ENCODE data around the gene PSMB7.

The PSMB7 gene

DNA sequence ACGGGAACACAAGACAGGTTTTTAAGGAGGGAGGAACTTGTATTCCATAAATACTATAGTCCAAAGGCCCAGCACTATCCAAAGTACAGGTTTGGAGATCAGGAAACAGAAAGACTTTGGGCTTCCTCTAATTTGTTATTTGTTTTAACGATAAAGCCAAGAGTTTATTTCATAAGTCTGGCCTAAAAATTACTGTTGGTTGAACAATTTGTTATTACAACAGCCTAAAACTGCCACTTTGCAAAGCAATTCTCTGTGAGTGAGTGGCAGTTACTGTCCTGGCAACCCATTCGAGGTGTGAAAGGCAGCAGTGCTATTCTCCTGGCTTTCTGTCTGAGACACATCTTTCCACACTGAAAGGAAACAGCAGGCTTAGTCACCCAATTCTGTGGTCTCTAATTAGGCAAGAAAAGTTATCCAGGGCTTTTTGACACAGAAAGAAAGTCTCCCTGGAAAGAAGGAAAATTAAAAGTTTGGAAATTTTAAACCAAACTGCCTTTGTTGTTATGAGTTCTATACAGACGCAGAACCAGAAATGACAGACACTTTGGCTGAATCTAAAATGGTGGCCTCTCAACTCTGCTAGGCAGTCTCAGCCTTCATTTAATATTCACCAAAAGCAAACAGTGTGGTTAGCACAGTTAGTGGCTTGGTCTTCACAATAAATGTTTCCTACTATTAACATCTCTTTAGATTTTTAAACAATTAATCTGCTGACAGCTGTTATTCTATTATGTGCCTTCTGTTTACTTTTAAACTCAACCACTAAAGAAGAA lies 33.9 kb downstream of the PSMB7 start:
- no peak for DNase-seq (ENCODE audit: low spot score)

DNA sequence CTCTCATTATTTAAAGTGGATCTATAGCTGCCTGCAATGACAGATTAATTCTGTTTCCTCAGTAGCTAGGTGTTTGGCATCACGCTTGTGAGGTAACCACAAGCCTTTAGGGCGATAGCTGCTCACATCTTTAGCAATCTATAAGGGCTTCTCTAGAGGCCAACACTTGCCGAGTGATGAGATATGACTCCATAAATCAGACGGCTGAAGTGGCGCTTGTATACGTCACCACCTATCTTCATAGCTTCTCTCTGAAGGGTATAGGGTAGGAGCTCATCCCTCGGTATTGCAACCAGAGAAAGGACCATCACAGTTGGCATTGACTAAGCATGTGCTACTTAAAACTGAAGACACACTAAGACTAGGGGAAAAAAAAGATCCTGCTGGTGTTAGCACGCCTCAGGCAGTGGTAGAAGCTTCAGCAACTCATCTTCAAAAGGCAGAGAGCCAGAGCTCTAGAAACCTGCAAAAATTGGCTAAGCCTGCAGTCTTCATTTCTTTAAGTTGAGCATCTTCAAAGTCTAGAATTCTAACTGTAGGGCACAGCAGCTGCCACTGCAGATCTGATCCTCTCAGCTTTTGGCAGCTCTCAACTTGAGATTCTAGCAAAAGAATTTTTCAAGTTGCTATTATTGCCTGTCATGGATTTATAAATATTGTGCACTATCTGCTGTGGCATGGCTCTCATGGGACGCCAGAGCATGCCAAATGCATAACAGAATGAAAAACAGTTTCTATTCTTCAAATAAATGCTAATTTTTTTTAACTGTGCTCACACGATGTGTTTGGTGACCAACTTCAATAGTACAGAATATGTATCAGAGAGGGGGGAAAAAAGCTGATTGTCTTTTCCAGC lies 37.5 kb downstream of the PSMB7 start:
- no peak for DNase-seq (ENCODE audit: low spot score)

DNA sequence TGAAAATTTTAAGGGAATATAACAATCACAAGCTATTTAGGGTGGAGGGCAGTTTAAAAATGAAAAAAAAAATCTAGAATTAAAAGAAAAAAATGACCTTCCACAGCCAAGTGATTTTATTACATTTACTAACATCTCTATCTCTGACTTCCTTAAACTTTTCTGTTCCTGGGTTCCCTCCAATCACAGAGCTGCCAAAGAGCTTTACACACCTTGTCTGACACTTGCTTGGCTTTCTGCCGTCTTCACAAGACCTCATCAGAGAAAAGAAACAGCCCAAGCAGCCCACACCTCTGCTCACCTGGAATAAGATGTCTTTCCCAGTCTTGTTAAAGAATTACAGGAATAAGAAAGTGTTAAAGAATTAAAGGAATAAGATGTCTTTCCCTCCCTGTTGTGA lies 38.9 kb downstream of the PSMB7 start:
- DNase-seq (ENCODE audit: low spot score): no peak

DNA sequence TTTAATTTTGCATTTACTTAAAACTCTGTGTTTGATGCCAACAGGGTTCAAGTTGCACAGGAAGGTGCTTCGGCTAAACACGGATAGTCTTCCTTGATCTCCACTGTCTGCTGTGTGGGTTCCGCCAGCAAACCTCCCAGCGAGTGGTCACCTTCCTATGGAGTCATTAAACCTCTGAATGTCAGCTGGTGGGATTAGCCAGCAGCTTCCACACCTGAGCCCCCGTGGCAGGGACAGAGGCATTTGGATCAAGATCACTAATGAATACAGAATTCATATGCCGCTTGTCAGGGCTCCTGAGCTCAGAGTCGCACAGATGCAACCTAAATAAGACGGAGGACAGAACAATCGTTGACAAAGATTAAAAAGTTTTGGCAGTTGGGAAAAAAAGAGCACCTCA lies 39.5 kb downstream of the PSMB7 start:
- DNase-seq (ENCODE audit: low spot score): no peak

DNA sequence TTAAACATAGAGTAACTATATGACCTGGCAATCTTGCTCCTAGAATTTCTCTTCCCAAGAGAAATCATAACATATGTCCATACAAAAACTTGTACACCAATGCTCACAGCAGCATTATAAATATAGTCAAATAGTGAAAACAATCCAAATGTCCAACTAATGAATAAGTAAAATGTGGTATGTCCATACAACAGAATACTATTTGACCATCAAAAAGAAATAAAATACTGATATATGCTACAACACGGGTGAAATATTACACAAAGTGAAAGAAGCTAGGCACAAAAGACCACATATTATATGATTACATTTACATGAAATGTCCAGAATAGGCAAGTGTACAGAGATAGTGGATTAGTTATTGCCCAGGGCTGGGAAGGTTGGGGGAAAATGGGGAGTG lies 41.4 kb downstream of the PSMB7 start:
- no peak for DNase-seq (ENCODE audit: low spot score)

DNA sequence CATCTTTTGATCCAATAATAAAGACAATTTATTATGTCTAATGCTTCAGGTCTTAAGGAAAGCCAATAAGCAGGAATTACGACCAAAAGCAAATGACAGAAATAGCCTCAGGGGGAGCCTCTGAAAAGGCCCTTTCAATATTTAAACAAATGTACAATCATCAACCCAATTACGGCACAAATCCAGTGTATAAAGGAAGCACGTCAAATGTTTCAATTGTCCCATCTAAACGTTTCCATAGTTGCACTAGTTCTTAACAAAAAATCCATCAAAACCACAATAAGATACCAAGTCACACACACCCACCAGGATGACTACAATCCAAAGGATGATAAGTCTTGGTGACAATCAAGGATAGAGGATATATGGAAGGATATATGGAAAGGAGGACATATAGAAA lies 41.9 kb downstream of the PSMB7 start:
- no peak for DNase-seq (ENCODE audit: low spot score)

DNA sequence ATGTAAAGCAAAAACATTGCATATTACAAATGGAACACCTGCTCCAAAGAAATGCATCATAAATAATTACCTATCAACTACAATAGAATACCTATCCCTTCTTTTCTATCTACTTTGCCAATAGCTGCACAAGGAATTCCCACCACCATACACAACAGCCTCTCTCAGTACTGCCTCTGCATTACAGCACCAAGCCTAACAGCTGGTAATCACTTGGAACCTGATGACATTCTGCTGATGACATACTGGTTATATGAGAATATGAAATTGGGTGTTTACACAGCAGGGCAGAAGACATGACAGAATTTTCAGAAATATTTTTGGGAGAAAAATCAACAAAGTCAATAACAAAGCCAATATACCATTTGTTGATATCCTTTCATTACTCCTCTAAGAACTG lies 43.2 kb downstream of the PSMB7 start:
- no peak for DNase-seq (ENCODE audit: low spot score)

DNA sequence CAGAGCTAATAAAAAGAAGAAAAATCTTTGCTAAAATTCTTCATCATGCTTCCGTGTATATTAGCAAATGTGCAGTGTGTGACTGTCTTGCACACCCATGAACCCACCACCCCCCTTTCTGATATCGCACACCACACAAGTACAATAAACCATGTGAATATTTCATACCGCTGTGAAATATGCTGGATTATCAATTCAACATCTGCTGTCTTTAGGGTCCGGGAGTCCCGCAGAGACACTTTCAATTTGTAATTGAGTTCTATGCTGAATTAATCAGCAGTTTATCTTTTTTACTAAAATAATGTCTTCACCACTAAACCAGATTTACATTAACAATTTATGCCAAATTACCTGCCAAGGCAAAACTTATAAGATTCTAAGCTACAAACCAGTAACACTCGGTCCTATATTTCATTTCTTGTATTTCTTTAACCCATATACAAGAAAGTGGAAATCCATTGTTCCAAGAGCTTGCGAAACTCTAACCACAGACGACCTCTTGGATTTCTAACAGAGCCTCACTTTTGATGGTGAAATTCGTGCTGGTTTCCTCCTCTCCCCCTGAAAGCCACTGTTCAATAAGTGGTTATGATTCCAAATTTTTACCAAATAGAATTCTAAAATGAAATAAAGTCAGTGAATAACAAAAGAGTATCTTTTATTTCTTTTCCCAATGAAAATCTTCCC lies 44.2 kb downstream of the PSMB7 start:
- no peak for DNase-seq (ENCODE audit: low spot score)

DNA sequence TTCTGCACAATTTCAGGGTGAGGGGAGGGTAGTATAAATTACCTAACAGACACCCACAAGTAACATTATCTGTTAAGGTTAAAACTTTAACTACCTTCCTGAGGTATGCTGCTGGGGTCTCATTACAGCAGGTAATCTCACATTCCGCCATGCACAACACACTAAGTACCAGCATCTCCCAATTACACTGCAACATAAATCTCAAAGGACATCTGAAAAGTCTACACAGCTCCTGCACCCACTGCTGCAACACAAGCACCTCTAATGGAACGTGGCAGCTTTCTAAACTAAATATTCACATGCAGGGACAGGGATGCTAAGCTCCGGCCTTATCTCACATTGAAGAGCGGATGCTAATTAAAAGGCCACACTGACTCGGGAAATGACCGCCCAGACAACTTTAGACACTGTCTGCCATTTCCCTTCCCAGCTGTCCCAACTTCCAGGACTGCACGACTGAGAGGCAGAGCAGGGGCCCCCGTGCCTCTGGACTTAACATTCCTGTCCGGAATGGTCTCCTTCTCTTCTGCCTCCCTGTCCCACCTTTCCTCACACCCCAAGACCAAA lies 45.9 kb downstream of the PSMB7 start:
- DNase-seq (ENCODE audit: low spot score): no peak

DNA sequence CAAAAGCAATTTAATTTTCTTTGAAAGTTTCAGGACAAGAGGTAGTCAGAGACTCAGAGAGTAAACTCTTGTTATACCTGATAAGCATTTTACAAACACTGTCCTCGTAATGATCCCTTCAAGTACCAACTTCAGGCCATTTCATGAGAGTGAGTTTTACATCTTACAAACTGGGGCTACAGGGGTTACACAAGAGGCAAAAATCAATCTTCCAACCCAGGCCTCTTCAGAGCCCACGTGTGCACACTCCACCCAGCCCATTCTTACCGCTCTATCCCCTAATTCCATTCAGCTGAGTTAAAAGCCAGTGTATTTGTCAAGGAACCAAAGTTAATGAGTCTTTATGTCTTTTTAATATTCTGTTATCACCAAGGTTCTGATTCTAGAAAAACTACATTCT lies 46.5 kb downstream of the PSMB7 start:
- no peak for DNase-seq (ENCODE audit: low spot score)

DNA sequence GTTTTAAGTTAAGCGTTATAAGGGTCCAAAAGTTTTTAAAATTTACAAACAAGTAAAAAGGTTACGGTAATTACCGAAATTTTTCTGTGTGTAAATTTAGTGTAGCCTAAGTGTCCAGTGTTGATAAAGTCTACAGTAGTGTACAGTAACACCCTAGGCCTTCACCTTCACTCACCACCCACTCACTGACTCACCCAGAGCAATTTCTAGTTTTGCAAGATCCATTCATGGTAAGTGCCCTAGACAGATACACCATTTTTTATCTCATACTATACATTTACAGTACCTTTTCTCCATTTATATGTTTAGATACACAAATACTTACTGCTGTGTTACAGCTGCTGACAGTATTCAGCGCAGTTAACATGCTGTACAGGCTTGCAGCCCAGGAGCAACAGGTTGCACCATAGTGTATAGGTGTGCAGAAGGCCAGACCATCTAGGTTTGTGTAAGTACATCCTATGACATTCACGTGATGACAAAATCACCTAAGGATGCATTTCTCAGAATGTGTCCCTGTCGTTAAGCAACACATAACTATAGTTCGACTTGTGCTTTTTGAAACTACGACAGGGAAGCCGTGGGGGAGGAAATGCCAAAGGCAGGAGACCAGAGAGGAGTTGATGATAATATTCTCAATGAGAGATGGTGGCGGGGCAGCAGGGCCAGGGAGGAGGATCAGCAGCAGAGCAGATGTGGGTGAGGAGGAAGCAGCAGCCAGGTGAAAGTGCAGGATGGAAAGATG lies 48.6 kb downstream of the PSMB7 start:
- no peak for DNase-seq (ENCODE audit: low spot score)

DNA sequence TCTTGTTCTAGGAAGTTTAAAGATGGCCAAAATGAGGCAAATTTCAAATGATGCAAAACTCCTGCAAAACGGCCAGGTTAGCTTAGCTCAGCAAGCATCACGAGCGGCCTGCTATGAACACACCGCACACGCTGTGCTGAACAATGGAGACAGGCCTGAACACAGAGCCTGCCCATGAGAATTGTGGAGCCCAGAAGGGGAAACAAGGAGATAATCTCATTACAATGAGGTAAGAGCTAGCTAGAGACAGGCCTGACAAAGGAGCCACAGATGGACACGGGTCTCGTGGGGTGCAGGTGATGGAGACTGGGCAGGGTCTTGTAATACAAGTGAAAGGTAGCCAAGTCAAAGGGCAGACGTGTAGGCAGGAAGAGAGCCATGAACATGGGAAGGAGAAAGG lies 50.2 kb downstream of the PSMB7 start:
- no peak for DNase-seq (ENCODE audit: low spot score)

DNA sequence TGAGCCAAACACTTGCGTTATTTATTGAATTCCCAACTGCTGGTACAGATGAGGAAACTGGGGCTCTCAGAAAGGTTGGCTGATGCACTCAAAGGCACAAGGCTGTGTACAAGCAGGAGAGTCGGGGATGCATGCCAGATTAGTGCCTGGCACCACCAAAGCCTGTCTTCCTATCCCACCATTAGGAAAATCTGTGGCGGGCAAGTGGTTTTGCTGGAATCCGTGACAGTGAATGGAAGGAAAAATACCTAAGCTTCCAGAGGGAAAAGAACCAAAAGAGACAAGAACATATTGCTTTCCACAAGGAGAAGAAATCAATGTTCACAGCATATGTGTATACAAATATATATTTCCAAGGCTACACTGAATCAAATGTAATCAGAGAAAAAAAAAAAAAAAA lies 51.1 kb downstream of the PSMB7 start:
- no peak for DNase-seq (ENCODE audit: low spot score)

DNA sequence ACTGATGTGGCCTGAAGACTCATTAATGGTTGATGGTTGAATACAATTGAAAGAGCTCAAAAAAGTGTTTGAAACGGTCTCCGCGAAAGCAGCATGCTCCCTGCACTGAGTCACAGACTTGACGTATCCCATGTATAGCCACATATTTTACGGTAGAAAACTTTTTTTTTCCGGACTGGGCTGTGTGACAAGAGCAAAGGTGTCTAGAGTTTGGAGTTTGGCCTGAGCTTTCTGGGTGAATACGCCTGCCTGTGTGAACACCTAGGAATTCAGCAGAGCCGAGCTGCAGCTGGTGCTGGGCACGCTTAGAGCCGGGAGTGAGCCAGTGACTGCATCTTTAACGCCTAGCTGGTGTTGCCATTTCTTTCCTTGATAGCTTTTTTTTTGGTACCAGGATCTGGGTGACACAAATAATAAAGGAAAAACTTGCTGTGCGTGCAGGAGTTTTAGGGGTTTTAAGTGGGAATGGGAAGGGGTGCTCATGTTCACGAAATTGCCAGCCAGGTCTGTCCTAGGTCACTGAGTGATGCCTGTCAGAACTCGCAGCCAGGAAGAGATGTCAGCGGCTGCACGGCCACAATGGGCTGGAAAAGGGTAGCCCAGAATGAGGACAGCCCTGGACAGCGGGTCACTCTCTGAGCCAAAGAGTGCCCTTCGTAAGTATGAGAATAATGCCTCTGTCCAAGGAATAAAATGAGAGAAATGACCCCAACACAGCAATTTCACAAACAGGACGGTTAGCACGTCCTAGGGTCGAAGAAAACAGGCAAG lies 51.7 kb downstream of the PSMB7 start:
- DNase-seq (ENCODE audit: low spot score): no peak

DNA sequence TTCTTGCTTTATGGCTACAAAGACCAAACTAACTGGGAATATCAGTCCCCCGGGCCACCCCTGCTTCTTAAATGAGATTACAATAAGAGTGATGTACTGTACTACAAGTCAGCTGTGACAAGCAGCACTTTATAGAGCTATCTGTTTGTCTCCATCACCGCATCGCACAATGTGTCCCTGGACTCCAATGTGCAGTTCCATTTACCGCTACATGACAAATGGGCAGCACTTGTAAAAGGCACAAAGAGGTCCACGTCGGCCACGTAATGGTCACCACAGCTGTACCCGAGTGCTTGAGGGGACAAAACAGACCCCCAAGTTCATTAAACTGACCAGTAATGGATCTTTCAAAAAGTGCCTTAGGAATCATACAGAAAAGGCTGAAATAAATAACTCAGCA lies 54.1 kb downstream of the PSMB7 start:
- DNase-seq (ENCODE audit: low spot score): no peak

DNA sequence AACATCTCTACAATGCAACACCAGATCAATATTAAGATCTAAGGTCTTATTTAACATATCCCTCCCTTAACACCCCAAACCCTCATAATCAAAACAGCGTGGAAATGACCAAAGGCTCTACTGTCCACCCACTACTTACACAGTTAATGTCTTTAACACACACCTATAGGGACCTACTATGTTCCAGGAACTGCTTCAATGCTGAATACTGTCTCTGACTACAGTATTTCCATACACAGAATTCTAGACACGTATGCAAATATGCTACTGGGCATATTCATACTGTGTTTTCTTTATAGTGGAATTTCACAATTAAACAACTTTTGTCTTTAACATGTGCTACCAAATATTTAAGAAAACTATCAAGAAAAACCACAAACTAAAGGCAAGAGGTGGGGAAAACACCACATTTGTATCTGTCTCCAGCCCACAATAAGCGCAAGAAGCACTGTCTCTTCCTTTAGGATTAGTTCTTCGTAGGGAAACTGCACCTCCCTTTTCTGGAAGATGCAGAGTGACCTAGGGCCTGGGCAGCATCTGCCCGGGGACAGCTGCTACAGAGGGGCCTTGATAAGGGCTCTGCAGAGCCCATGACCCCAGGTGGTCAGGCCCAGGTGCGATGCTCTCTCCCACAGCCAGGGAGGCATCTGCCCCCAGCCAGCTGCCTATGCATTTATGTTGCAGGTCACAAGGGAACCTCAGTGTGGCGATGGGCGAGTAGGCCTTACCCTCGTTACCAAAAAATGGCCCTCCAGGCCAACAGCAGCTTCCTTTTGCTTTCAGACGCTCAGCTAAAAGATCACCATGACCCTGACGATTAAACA lies 55.2 kb downstream of the PSMB7 start:
- no peak for DNase-seq (ENCODE audit: low spot score)

DNA sequence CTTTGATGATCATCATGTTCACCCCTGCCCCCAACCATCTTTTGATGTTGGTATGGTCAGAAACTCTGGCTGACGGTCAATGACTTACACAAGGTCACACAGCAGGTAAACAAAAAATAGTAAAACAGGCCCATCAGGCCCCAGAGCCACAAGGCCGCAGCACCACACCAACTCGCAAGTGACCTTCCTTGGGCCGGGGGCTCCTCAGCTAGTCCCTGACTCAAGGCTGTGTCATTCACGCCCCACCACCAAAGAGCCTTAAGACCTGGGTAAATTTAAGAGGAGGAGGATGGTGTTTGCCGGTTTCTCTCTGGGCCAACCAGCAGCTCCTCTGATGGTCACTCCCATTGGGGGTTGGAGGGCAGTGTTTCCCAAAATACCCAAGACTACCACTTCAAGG lies 55.8 kb downstream of the PSMB7 start:
- DNase-seq (ENCODE audit: low spot score): no peak

DNA sequence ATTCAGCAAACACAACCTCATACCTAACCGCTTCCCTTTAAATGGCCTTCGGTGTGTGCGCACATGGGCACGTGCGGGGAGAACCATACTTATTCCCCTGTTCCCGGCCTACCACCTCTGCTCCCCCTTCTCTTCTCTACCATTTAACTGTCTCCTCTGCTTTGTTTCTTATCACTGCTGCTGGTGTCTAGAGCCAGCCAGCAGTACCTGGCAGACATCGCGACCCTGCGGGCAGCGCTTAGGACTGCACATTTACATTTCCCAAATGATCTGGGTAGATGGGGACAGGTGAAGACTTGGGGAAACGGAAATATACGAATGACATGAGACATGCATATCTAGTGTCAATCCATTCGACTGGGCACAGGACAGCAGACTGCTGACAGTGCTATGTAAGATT lies 56.6 kb downstream of the PSMB7 start:
- no peak for DNase-seq (ENCODE audit: low spot score)

DNA sequence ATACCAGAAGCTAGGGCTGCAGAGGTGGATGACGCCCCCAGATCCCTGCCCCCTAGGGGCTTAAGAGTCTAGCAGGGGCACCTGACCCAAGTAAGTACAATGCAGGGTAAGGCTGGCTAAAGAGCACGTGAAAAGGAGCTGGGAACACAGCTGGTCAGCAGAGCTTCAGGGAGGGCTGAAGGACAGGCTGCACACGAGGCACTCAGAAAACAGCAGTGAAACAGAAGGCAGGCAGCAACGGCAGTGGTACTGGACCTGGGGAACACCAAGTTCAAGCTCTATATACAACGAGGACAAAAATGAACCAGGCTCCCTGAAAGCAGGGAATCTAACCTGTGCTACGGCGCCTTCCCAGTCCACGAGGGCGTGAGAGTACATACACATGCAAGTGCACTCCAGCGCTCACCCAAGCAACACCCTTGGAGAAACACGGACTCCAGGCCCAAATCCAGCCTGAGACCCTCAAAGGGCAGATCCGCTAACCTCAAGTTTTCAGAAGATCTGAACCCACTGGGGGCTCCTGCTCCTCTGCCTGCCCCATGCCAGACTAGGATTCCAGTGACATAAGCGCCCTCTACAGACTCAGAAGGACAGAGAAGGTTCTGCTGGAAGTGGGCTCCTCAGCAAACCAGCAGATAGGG lies 57.4 kb downstream of the PSMB7 start:
- peak; percentile 55 for DNase-seq (ENCODE audit: low spot score)
